ENCODE data around the gene CARS2.
"Not testable (repeated sequence)": the region's sequence is repeated elsewhere in the genome, so short reads cannot be mapped to it uniquely, and the experiment has no call there.

Gene CARS2

GRCh38 chr13:110615322-110616102 is 90.4 kb downstream of the CARS2 start, which contains the start of gene NAXD:
NAXD (plus strand) TSS chr13:110615545; CDS start chr13:110615602, 57 bp downstream.
- peak; percentile 45 for DNase-seq

DNA sequence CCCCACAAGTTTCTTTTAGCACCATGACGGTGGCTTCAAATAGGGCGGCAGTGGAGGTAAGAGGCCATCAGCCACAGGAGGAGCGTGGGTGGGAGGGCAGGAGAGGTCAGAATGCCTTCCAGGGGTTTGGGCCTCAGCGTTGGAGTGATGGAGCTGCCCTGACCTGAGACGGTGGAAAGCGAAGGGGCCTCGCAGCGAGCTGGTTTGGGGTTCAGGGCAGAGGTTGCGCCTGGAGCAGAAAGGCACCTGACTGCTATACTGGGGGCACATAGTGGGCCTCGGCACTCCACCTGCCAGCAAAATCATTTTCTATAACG is 91.0 kb downstream of the CARS2 start:
- DNase-seq = no peak

GRCh38 chr13:110610955-110611595 is 94.8 kb downstream of the CARS2 start:
- no peak for DNase-seq

GRCh38 chr13:110607675-110608224 is 98.2 kb downstream of the CARS2 start:
- DNase-seq = no peak

DNA sequence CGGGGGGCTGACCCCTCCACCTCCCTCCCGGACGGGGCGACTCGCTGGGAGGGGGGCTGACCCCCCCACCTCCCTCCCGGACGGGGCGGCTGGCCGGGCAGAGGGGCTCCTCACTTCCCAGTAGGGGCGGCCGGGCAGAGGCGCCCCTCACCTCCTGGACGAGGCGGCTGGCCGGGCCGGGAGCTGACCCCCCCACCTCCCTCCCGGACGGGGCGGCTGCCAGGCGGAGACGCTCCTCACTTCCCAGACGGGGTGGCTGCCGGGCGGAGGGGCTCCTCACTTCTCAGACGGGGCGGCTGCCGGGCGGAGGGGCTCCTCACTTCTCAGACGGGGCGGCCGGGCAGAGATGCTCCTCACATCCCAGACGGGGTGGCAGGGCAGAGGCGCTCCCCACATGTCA is 99.6 kb downstream of the CARS2 start:
- DNase-seq = not testable (repeated sequence)

GRCh38 chr13:110605132-110605531 is 100.8 kb downstream of the CARS2 start:
- DNase-seq = no peak

- DNase-seq = no peak
These were observed 104.9 kb downstream of the CARS2 start for GRCh38 chr13:110600980-110601379.

- no peak for DNase-seq
These were observed 105.6 kb downstream of the CARS2 start for GRCh38 chr13:110600261-110600819.

DNA sequence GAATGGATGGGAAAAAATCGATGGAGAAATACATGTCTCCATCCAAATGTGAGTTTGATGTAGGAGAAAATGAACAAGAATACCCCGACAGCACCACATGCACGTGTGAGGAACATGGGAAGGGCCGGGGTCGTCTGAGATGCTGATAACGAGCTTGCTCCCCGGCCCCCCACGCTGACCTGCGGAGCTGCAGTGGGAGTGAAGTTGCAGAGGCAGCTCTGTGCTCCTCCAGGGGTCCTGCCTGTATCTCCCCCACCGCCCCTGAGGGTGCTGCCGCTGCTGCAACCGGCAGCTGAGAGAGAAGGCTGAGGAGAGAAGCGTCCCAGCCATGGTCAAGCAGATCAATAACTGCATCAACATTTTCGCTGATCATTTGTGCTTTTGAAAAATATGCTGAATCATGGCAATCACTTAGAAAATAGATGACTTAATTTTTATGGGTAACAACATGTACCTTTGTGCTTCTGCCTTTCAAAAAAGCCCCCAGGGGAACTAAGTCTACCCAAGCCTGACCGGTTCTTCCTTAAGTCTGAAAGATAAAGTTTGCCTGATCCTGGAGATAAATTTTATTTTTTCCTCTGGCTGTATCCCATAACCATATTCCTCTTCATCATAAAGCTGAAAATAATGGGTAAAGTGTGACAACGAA is 108.8 kb downstream of the CARS2 start:
- no peak for DNase-seq

DNA sequence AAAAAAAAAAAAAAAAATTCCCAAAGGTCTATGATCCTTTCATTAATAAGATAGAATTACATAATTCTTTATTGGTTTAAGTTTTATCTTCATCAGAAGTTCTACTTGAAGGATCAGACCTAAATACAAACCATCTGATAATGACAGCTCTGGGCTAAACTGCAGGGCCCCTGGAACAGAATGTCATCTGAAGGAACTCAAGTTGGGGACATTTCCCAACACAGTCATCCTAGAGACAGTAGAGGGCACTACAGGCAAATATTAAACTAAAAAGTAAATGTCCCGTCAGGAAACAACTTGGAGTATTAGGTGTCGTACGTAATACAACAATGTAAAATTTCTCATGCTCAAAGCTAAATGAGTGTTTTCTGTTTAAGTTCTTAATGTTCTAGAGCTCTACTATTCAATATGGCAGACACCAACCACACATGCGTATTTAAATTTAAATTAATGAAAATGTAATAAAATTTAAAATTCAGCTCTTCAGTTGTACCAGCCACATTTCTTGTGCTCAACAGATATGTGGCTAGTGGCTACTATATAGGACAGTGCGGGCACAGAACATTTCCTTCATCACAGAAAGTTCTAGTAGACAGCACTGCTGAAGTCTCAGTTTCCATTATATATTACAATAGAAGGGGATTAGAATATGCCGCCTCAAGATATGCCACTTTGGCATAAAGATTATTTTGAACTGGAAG is 112.3 kb downstream of the CARS2 start:
- DNase-seq = no peak

DNA sequence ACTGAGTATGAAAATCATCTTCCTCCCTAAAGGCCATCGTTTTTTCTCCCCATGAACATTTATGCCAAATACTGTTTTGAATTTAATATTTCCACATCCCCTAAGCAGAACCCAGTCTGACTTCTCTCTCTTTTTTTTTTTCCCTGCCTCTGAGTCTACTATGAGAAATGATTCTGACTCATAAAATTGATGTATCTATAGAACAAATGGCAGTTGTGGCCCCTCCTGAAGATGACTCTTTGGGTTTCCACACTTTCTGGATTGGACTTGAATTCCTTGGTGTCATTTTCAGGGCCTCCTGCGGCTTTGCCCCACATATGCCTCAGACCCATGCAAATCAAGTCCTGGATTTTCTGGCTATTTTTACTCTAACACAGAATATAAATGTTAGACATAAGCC is 113.3 kb downstream of the CARS2 start:
- no peak for DNase-seq

All from effector CD8-positive, alpha-beta T cell (primary cell).